BJ (cell line): ENCODE measurements around the gene TMEM161A. TPM values are rescaled to one million over a fixed set of nuclear protein-coding genes. Genes with fewer than 3 reads are reported as not detected.

ENCODE experiments used
- CTCF ChIA-PET: fragments of 350-600 bp; formaldehyde crosslinking; extraction: SDS; loops from one replicate; lab custom pipeline; 2021; ENCODE audit warnings: antibody characterized with exemption, inconsistent platforms; lab: Yijun Ruan, JAX
- POLR2A ChIA-PET: fragments of 300-600 bp; sonication (Branson Sonifier 250); formaldehyde crosslinking; extraction: SDS; loops from one replicate; lab custom pipeline; 2021; ENCODE audit warnings: antibody characterized with exemption; lab: Charles Lee
- DNase-seq: peaks from one replicate; pipeline ENCODE4 v3.0.0-alpha.2; 2011; ENCODE audit warnings: low read depth
- H3K27me3 ChIP-seq: 2 replicates; pipeline ENCODE4 v1.6.0; 2011; ENCODE audit warnings: low read length; ENCODE audit not compliant: control insufficient read depth, insufficient read depth
- H3K36me3 ChIP-seq: 2 replicates; pipeline ENCODE4 v1.5.1; 2011; ENCODE audit warnings: low read length; ENCODE audit not compliant: control insufficient read depth, insufficient read depth
- H3K4me3 ChIP-seq: 2 replicates; pipeline ENCODE4 v1.5.1; 2011; ENCODE audit warnings: low read depth, mild to moderate bottlenecking, control low read depth, low read length
- polyA plus RNA-seq: library from polyadenylated mRNA; depleted of rRNA; stranded (reverse); fragments of >200 nt; gene quantifications from 2 replicates; pipeline ENCODE4 v1.2.3, GENCODE V29; 2011
- TF ChIP-seq, protein P1 (sequence below): IDR thresholded peaks from 2 replicates; pipeline ENCODE4 v1.5.1; 2011; ENCODE audit warnings: low read depth, mild to moderate bottlenecking, control low read depth, inconsistent platforms, low read length, moderate library complexity; ENCODE audit not compliant: insufficient read depth

Gene TMEM161A
- polyA plus RNA-seq, 1 experiment: 40.1 TPM

- POLR2A ChIA-PET: no interaction called here
- no peak overlapping the region for H3K4me3 ChIP-seq
- TF ChIP-seq, protein P1, sequence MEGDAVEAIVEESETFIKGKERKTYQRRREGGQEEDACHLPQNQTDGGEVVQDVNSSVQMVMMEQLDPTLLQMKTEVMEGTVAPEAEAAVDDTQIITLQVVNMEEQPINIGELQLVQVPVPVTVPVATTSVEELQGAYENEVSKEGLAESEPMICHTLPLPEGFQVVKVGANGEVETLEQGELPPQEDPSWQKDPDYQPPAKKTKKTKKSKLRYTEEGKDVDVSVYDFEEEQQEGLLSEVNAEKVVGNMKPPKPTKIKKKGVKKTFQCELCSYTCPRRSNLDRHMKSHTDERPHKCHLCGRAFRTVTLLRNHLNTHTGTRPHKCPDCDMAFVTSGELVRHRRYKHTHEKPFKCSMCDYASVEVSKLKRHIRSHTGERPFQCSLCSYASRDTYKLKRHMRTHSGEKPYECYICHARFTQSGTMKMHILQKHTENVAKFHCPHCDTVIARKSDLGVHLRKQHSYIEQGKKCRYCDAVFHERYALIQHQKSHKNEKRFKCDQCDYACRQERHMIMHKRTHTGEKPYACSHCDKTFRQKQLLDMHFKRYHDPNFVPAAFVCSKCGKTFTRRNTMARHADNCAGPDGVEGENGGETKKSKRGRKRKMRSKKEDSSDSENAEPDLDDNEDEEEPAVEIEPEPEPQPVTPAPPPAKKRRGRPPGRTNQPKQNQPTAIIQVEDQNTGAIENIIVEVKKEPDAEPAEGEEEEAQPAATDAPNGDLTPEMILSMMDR: no peak
- CTCF ChIA-PET: interaction anchor here (0.9 to 5.3 kb wide), 7 partner anchors 9 to 107 kb away, joined by 3 to 80 read pairs (median 3); partner anchors contain the start of genes BORCS8, MEF2B and RFXANK
- DNase-seq: no peak
- no peaks in the 10 kb centered on the region for H3K27me3 ChIP-seq
- peaks cover 8% of the 10 kb centered on the region for H3K36me3 ChIP-seq
These were observed 9.1 kb upstream of the TMEM161A start for GRCh38 chr19:19147344-19147743.

- TF ChIP-seq, protein P1: no peak
- ChIA-PET POLR2A (no interaction called here), CTCF (interaction anchor here (1.0 to 5.3 kb wide), 8 partner anchors 9 to 344 kb away, joined by 3 to 80 read pairs (median 4); partner anchors contain the start of genes BORCS8 and RFXANK)
- peaks cover 8% of the 10 kb centered on the region for H3K36me3 ChIP-seq
- H3K4me3 ChIP-seq: no peak overlapping the region
- DNase-seq: no peak
- no peaks in the 10 kb centered on the region for H3K27me3 ChIP-seq
These were observed 8.6 kb upstream of the TMEM161A start for GRCh38 chr19:19146865-19147264.

- Histone ChIP-seq H3K36me3 (peaks cover 8% of the 10 kb centered on the region), H3K27me3 (no peaks in the 10 kb centered on the region), H3K4me3 (no peak overlapping the region)
- no peak for DNase-seq
- TF ChIP-seq, protein P1: peak; percentile 99
- POLR2A ChIA-PET: no interaction called here
- CTCF ChIA-PET: interaction anchor here (0.6 to 5.3 kb wide), 14 partner anchors 10 to 363 kb away, joined by 3 to 80 read pairs (median 4); partner anchors contain the start of genes BORCS8 and RFXANK
These were observed 7.7 kb upstream of the TMEM161A start for GRCh38 chr19:19145684-19146608.

DNA sequence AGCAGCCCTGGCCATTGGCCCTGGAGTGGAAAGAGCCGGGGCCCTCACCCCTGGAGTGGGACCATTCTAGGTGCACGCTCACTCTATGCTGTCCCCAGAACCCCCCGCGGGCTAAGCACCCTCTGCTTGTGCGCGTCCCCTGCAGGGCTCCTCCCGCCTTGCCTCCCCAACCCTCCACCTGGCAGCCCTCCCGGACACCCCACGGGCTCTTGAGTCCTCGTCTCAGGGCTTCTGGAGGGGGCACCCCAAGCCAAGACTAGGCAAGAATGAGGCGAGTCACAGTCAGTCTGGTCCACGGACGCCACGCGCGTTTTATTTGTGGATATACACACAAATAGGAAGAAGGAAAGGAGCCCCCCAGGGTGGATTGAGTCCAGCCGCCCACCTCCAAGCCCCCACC, 7.0 kb upstream of the TMEM161A start:
- H3K4me3 ChIP-seq: no peak overlapping the region
- peaks cover 8% of the 10 kb centered on the region for H3K36me3 ChIP-seq
- CTCF ChIA-PET: interaction anchor here (0.6 to 6.9 kb wide), 12 partner anchors 11 to 364 kb away, joined by 3 to 80 read pairs (median 4); no protein-coding TSS in a partner anchor
- POLR2A ChIA-PET: no interaction called here
- TF ChIP-seq, protein P1: no peak
- DNase-seq: no peak
- no peaks in the 10 kb centered on the region for H3K27me3 ChIP-seq

DNA sequence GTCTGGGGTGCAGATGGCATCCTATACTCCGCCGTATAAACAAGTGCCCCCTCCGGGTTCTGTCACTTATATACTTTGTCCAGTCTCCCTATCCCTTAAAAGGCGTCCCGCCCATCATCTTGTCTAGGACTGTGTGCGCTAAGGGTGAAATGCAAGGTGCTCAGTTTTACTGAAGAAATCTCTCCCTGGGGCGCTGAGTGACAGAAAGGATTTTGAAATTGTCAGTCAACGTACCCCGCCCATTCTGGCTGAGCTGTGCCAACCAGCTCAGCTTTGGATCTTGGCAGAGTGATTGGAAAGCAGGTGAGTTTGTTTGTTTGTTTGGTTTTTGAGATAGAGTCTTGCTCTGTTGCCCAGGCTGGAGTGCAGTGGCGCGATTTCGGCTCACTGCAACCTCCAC, 4.1 kb upstream of the TMEM161A start:
- CTCF ChIA-PET: interaction anchor here (2.0 to 6.9 kb wide), 5 partner anchors 10 to 201 kb away, joined by 7 to 50 read pairs (median 11); no protein-coding TSS in a partner anchor
- Histone ChIP-seq H3K36me3 (peaks cover 5% of the 10 kb centered on the region), H3K4me3 (no peak overlapping the region), H3K27me3 (no peaks in the 10 kb centered on the region)
- POLR2A ChIA-PET: no interaction called here
- TF ChIP-seq, protein P1: no peak
- no peak for DNase-seq
